Stimulated activated naive CD4-positive, alpha-beta T cell (primary cell): Measurements from ENCODE around the gene TADA2A.

Experiments used
- DNase-seq, 6 experiments: peaks; one replicate each; lab custom pipeline; 2025; lab: John Stamatoyannopoulos, UW

Gene TADA2A

DNA sequence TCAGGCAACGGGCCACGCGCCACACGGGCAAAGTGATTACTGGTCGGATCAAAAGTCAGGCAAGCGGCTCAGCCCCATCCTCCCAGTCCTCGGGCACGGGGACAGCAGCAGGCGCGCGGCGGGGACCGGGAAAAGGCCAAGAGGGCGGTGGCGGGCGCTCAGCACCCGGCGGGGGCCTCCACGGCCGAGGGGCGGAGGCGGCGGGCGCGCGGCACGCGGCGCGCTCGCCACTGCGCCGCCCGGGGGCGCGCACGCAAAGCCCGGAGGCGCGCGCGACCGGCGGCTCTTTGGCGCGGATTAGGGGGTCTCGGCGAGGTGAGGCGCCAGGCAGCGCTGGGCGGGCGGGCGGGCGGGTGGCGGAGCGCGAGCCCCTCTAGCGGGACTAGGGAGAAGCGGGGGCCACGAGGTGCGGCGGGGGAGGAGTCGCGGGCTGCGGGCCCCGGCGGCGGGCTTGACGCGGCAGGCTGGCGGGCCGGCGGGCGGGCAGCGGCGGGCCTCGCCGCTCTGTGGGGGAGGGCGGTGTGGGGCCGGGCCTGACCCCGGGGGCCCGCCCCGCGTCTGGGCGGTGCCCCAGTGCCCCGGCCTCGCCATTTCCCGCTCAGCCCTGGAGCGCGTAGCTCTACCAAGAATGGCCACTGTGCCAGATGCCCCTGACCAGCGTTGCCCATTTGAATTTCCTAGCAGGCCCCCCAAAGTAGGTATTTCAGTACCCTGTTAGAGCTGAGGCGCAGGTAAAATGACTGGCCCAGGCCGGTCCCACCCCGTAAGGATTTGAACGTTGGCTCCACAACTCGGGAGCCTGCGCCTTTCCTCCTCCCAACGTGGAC, at the start of gene TADA2A, which contains the start of gene ACACA:
Gene TADA2A, plus strand, starts transcription at position 252 of the 827 bp plus-strand sequence. CDS start 4,480 bp downstream, outside the sequence.
Gene ACACA, minus strand, starts transcription at position 202 of the 827 bp plus-strand sequence. CDS start 537 bp downstream, outside the sequence.
- DNase-seq, result peak; percentile 41 to 73 (median 62)

DNA sequence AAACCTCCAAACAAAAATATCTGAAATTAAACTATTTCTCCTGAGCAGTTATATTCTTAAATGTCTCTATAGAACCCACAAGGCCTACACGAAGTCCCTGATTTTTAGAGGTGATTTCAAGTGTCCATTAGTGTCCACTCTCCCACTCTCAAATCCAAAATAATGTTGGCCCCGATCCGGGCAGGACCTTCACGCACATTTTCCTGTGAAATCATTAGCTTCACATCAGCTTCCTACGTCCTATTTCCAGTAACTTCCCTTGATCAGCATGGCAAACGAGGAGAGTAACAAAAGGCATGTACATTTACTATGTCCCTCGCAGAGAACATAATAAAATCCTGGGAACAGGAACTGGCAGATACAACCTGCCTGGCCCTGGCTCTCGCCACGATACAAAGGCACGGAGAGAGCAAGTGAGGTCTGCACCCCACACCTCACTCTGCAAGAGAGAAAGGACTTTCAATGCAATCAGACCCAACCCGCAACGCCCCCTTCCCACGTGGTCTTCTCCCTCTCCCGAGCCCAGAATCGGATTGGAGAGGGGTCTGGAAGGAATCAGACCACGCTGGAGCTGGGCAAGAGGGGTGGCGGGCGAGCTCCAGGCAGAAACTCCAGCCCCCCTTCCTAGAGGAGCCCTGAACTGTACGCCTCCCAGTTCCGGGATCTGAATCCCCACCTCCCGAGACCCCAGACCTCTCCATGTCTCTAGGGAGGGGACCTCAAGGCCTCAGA, 48.4 kb upstream of the TADA2A start:
- peak in 4 of 6 experiments; percentile 2 to 47 (median 18) for DNase-seq

DNA sequence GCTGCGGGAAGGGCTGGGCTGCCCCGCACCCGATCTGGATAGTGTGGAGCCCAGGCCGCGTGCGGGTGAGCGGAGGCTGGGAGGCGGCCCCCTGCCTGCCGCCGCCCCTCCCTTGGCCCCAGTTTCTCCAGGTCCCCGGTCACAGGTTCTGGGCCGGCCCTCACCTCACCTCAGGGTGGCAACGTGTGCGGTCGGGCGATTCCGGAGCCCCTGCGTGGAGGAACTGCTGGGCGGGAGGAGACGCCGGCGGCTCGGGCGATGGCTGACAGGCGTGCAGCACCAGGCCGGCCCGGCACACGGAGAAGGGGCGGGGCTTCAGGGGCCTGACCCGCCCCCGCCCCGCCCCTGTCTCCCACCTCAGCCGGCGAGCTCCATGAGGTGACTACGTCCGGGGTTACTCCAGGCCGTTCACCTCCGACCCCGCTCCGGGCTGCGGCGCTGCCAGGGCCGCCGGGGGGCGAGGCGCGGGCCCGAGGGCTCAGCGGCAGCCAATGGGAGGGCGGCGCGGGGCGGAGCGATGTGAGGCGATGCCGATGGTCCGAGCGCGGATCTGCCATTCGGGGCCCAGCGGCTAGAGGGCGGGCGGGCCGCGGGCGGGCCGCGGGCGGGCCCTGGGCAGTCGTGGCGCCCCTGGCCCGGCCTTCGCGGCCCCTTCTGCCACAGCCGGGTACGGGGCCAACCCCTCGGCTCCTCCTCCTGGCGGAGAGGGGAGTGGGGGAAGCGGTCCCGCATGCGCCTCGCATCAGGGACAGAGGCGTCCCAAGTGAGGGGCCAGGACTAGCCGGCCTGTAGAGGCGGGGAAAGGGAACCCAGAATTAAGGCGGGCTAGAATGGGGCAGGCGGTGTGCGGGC, 47.6 kb upstream of the TADA2A start:
- DNase-seq, result peak; percentile 80 to 90 (median 85)

DNA sequence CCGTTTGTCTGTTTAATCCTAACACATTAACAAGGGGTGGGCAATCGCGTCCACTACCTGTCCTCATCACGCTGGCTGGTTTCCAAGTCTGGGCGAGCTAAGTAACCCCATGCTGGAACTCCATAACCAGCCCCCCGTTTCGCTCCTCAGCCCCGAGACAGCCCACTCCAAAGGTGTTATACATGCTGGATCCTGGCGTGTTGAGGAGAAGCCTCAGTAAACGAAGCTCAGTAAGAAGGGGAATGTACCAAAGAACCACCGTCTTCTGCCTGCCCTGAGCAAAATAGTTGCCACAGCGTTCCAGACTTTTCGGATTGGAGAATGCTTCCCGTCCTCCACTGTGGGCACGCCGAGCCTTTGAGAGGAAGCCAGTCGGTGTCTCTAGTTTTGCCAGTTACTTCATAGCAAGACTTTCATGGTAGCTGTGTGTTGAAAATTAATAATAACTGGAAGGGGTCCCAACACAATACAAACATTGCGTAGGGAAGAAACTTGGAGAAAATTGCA, 47.0 kb upstream of the TADA2A start:
- peak in 1 of 6 experiments; percentile 18 for DNase-seq

DNA sequence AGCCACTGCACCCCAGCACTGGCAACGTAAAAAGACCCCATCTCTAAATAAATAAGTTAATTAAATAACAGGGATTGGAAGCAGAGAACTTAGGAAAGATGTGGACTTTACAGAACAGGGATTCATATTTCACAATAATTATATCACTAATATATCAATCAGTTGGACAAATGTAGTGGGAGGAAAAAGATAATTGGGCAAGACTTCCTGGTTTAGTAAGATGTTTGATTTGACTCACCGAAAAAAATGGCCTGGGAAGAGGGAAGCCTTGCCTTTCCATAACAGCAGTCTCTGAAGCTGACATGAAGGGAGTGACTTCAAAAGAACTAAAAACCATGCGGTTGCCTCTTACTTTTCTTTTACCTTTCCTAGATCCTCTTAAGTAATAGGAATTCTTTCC, 46.1 kb upstream of the TADA2A start:
- no peak for DNase-seq

DNA sequence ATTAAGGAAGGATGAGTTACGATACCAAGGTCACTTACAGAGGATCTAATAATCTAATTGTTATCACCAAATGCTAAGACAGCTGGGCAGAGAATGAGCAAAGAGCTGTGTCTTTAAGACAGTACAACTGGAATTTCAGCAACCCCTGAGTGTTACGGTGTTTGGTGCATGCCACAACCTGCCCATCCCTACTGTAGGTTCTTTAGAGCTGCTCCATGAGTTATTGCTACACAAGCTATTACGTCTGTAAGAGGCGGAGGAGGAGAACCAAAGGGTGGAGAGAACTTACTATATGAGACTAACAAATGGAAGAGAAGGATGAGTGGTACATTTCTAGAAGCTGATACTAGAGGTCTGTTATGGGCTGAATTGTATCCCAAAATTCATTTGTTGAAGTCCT, 45.1 kb upstream of the TADA2A start:
- no peak for DNase-seq

DNA sequence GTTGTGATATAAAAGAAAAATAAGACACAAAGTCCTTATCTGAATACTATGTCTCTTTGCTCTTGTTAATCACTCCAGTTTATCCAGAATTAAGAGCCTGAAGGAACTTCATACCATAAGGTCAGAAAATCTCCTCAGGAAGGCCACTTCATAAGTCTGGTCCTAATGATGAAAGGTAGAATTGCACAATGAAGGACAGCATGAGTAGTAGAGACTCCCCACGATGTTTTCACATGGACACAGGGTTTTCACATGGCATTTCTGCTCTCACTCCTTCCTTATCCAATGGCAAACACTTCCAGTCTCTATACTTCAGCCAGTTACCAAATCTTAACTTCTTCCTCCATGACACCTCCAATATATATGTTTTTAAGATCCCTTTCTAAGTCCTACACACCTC, 41.1 kb upstream of the TADA2A start:
- no peak for DNase-seq

DNA sequence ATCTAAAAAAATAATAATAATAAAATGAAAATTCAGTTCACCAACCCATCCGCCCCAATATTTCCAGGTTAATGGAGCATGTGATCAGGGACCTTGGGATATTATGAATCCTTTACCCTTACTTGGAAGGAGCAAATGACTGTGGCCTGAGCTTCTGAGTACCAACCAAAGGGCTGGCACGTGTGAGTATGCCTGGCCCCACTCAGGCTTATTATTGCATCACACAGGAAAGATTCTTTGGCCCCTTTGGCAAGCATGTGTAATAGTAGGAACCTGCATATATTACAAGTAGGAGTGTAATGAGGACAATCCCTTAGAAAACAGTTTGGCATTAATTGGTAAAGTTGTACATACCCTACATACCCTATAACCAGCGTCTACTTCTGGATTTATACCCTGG, 38.1 kb upstream of the TADA2A start:
- DNase-seq, result no peak

GRCh38 chr17:37373530-37374159, 33.0 kb upstream of the TADA2A start:
- DNase-seq, result peak; percentile 16 to 67 (median 40)

GRCh38 chr17:37375706-37376105, 31.0 kb upstream of the TADA2A start, which contains the start of gene C17orf78:
TSS of gene C17orf78 (plus strand) at chr17:37375985. CDS start at chr17:37376093, 108 bp downstream.
- no peak for DNase-seq

GRCh38 chr17:37382056-37382455, 24.6 kb upstream of the TADA2A start:
- no peak for DNase-seq

- no peak for DNase-seq
Measured at GRCh38 chr17:37384560-37385149, 22.0 kb upstream of the TADA2A start.

DNA sequence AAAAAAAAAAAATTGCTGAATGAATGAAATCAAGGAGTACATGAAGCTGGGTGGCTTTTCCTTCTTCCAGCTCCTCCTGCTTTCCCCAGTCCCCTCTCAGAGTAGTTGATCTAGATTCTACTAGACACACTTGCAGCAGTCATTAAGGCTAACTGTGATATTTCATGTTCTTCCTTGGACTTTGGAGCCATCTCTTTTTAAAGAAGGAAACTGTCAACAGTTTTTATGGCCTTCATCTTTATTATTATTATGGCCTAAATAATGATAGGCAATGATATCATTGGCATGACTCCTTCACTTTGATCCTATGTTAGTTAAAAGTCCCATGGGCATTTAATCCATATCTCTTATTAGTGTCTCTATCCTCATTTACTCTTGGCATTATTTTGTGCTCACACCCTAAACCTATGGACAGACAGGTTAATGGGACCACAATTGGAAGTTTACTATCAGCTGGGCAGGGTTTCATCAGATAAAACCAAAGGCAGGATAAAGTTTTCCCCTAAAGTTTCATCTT, 21.2 kb upstream of the TADA2A start:
- no peak for DNase-seq

GRCh38 chr17:37386462-37386861, 20.2 kb upstream of the TADA2A start:
- DNase-seq, result no peak

DNA sequence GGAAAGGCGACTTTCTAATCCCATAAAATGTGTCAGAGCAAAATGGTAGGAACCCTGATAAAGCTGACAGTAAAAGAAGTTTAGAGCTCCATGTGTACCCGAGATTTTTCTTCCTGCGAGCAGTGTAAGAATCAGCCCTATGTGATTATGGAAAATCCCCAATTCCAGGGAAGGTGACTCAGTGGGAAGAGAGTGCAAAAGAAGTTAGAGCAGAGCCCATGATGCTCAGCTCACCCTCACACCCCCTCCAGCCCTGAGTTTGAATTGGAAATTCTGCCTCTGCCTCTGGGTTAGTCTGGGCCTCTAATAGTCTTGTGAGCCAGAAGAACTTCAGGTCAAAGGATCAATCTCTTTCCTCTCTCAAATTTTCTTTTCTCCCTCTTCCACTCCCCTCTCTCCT, 18.4 kb upstream of the TADA2A start:
- DNase-seq, result no peak

DNA sequence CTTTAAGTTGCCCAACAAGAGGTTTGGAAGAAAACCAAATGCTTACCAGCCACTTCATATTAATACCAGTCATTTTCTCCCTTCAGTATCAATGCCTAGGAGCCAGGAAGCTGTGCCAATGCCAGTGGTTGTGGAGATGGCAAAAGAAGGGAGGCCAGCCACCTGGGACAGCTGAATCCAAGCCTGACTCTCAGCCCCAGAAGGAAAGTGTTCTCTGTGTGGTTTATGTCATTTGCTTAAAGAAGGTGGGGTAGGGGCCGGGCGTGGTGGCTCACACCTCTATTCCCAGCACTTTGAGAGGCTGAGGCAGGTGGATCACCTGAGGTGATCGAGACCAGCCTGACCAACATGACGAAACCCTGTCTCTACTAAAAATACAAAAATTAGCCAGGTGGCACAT, 17.5 kb upstream of the TADA2A start:
- no peak for DNase-seq

DNA sequence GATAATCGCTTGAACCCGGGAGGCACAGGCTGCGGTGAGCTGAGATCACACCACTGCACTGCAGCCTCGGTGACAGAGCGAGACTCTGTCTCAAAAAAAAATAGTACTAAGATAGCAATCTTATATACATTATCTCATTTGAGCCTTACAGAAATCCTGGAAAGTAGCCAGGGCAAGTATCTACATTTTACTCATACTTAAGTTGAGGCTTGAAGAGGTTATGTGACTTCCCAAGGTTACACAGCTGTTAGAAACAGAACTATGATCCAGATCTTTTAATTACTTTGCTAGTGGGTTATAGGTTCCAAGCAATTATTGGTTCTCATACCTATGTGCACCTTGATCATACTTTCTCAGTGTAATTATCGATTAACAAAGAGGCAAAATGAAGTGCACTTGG, 15.5 kb upstream of the TADA2A start:
- no peak for DNase-seq

- DNase-seq, result no peak
Measured at GRCh38 chr17:37392024-37392590, 14.6 kb upstream of the TADA2A start.

GRCh38 chr17:37393352-37393751, 13.3 kb upstream of the TADA2A start:
- DNase-seq, result no peak

DNA sequence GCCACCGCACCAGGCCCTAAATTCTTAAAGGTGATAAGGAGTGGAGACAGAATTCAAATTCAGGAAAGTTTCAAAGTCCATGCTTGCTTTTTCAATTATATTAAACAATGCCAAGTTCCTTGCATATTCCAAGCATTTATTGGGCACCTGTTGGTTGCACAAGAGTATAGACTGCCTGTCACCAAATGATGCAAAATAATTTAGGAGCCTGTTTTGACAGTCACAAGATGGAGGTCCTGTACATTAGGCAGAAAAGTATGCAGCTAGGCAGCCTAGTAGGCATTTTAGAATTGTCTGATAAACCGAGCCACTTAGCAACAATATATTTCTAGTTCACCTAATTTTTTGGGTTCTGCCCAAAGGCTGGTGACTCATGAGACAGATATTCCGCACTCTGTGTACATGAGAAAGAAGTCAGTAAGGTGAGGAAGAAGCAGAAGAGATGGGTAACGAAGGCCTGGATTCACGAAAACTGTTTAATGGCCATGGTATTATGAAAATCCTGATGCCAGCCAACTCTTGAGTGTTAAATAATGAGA, 7.4 kb upstream of the TADA2A start:
- DNase-seq, result no peak
